Embryonic facial prominence (tissue), 1 donor: ENCODE measurements around the gene ANKRA2.

Experiments
- DNase-seq: peaks from one replicate; pipeline ENCODE4 v3.0.0-alpha.2; 2016; ENCODE audit errors: extremely low spot score

Gene ANKRA2

GRCh38 chr5:73565139-73565968 lies at the start of gene ANKRA2, which contains the start of gene UTP15:
Gene ANKRA2 (minus strand): TSS chr5:73565639. CDS start chr5:73562881, 2,758 bp downstream.
Gene UTP15 (plus strand): TSS chr5:73565743. CDS start chr5:73567345, 1,602 bp downstream.
- DNase-seq = peak; percentile 96

- DNase-seq = no peak
Measured at GRCh38 chr5:73615085-73615484, 49.6 kb upstream of the ANKRA2 start.

GRCh38 chr5:73612799-73613198 lies 47.4 kb upstream of the ANKRA2 start:
- no peak for DNase-seq

GRCh38 chr5:73607228-73607627 lies 41.8 kb upstream of the ANKRA2 start:
- no peak for DNase-seq

GRCh38 chr5:73606206-73606753 lies 40.8 kb upstream of the ANKRA2 start:
- no peak for DNase-seq

GRCh38 chr5:73605223-73606087 lies 40.0 kb upstream of the ANKRA2 start:
- DNase-seq = no peak

- no peak for DNase-seq
Measured at GRCh38 chr5:73603998-73604397, 38.6 kb upstream of the ANKRA2 start.

- no peak for DNase-seq
Measured at GRCh38 chr5:73599380-73599779, 33.9 kb upstream of the ANKRA2 start.

GRCh38 chr5:73596705-73597328 lies 31.4 kb upstream of the ANKRA2 start:
- no peak for DNase-seq

GRCh38 chr5:73592551-73592950 lies 27.1 kb upstream of the ANKRA2 start:
- DNase-seq = no peak

- DNase-seq = no peak
Measured at GRCh38 chr5:73591698-73592501, 26.5 kb upstream of the ANKRA2 start.

GRCh38 chr5:73591102-73591695 lies 25.8 kb upstream of the ANKRA2 start:
- DNase-seq = peak; percentile 68

- DNase-seq = no peak
Measured at GRCh38 chr5:73587923-73588322, 22.5 kb upstream of the ANKRA2 start.

- no peak for DNase-seq
Measured at GRCh38 chr5:73582285-73583145, 17.1 kb upstream of the ANKRA2 start.

GRCh38 chr5:73565969-73566547 lies 619 bp upstream of the ANKRA2 start:
- no peak for DNase-seq

- no peak for DNase-seq
Measured at GRCh38 chr5:73564675-73565074, 764 bp downstream of the ANKRA2 start.

GRCh38 chr5:73564018-73564417 lies 1.4 kb downstream of the ANKRA2 start:
- no peak for DNase-seq

GRCh38 chr5:73558950-73559349 lies 6.5 kb downstream of the ANKRA2 start:
- DNase-seq = no peak

- no peak for DNase-seq
Measured at GRCh38 chr5:73552642-73553041, 12.8 kb downstream of the ANKRA2 start.
